GM18517 (cell line): ENCODE results near the gene NRXN3.

ENCODE experiments used
- ATAC-seq: cut with Tn5 transposase; IDR thresholded peaks from one replicate; pipeline ENCODE4 v1.9.1; 2021; ENCODE audit warnings: mild to moderate bottlenecking, moderate library complexity; ENCODE audit not compliant: unreplicated experiment

NRXN3 gene

DNA sequence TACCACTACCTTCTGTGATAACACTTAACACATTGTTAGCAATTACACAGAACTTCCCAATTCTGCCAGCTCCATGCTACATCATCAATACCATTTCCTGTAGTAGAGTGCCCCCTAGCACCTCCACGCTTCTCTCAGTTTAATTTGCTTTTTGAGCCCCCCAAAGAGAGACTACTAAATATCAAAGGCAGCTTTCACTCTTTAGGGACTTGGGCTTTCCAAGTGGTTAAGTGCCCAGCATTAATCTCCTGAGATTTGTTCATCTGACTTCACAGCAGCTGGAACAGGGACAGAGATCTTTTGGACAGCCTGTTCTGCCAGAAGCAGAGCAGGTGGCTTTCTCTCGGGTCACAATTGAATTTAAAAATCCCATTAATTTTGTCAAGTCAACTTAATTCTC is 1086.2 kb downstream of the NRXN3 start:
- ATAC-seq, result no peak

DNA sequence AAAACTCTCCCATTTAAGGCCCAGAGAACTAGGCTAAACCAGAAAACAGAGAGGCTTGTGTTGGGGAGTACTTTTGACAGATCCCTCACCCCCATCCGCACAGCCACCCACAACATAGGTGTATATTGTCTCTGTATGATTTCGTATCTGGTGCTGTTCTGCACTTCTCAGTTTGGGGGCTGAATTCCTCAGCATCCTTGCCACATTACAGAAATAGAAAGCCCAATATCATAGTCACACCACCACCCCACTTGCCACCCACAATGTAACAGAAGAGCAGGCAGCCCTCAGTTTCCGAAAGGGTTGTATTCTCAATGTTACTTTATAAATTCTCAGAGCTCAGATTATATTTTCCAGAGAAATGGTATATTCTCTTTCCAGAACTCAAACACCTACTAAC is 1090.2 kb downstream of the NRXN3 start:
- no peak for ATAC-seq

DNA sequence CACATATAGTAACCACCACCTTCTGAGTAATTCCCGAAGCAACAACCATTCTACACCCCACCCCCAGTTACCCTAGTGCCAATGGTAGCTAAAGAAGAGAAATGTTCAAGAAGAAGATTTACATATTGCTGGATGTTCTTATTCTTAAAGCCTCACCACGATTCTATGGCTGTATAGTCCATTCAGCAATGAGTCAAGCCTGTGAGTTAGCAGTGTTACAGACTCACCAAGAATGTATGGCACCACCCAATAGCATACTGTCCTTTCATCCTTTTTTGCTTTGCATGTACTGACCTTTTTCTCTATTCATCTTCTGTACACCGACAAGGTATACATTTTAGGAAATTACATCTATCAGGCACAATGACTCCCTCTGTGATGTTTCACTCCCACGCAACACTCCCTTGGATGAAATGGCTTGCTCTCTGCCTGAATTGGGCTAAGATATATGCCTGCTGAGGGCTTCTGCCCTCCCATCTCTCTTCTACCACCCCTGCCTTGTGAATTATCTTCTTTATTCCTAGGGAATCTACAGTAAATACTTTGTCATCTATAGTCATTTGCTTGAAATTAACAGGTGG is 1095.3 kb downstream of the NRXN3 start:
- no peak for ATAC-seq

DNA sequence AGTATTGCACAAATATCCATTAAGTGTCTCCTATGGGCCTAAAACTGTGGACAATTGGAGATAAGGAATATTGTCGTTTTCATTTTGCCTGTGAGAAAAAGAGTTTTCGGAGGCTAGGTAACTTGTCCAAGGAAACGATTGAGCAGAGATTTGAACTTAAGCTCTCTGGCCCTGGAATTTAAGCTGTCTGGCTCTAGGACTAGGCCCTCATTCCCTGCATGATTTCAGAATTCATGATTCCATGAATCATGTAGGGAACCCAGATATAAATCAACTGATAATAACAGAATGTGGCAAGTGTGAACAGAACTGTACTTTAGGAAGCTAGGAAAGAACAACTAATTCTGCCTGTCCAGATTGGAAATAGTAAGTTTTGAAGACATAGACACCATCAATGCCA is 1100.2 kb downstream of the NRXN3 start:
- ATAC-seq, result no peak

DNA sequence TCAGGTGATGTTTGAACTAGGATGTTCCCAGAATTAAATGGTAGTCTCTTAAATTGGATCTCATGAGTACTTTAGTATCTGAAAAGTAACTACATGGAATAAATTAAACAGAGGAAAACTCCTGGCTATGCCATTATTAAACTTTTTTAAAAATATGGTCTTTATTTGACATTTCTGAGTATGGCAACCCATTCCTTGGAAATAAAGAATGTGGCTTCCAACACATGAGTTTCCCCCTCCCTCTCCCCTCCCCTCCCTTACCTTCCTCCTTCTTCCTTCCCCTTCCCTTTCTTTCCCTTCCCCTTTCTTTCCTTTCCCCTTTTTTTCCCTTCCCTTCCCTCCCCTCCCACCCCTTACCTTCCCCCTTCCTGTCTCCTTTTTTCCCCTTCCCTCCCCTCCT is 1100.9 kb downstream of the NRXN3 start:
- ATAC-seq, result no peak

DNA sequence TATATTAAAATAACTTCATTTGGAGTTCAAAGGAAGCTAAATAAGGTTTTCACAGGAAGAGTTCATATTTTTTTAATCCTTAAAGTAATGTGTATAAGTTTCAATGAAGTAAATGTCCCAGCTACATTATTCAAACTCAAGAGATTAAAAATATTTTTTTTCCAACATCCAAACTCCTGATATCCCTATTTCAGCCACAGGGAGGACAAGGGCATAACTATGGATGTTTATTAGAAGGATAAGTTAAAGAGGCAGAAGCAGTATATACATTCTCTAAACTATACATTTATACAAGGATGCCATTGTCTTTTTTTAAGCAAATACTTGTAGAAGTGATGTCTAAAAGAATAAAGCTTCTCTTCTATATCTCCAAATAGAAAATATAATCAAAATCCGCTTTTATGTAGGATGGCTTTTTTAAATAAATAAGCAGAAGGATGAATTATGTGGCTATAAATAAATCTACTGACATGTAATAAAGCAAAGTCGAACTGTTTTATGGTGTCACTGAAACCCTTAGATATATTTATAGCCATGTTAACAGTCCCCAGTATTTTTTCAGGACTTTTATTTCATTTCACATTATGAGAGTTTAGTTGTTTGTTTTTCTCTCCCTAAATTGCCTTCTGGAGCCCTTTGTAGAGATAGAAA is 1104.6 kb downstream of the NRXN3 start:
- ATAC-seq, result no peak

DNA sequence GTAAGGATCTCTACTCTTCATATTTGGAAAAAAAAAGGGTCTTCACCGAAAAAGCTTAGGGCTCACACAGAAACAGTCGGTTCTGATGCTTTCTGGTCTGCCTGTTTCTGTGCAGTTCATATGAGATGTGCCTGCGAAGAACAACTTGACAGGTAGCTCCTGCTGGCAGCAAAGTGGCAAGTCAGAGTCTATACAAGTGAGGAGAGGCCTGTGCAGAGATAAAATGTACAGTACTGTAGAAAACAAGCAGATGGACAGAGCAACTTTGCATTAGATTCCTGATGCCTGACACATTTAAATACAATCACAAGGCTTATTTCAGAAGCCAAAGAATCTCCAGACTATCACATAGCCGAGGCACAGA is 1105.1 kb downstream of the NRXN3 start:
- no peak for ATAC-seq

DNA sequence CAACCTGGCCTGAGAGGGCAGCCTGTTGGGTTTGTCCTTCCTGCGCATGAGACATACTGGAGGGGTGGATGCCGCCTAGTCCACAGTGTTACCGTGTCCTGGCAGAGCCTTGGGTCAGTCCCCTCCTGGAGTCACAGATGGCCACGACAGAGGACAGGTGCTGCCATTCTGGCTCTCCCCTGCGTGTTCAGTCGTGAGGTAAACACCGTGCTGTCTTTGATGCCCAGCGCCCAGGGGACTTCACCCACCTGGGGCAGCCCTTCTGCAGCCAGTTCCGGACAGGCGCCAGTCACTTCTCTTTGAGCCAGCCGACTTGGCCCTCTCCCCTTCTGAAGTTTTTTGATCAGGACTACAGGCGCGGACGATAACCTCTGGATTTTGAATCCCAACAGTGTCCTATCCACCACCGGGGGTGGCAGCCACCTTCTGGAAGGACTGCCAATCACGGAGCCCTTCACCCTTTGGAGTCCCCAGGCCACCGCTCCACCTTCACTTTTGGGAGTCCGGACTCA is 1108.2 kb downstream of the NRXN3 start:
- no peak for ATAC-seq

DNA sequence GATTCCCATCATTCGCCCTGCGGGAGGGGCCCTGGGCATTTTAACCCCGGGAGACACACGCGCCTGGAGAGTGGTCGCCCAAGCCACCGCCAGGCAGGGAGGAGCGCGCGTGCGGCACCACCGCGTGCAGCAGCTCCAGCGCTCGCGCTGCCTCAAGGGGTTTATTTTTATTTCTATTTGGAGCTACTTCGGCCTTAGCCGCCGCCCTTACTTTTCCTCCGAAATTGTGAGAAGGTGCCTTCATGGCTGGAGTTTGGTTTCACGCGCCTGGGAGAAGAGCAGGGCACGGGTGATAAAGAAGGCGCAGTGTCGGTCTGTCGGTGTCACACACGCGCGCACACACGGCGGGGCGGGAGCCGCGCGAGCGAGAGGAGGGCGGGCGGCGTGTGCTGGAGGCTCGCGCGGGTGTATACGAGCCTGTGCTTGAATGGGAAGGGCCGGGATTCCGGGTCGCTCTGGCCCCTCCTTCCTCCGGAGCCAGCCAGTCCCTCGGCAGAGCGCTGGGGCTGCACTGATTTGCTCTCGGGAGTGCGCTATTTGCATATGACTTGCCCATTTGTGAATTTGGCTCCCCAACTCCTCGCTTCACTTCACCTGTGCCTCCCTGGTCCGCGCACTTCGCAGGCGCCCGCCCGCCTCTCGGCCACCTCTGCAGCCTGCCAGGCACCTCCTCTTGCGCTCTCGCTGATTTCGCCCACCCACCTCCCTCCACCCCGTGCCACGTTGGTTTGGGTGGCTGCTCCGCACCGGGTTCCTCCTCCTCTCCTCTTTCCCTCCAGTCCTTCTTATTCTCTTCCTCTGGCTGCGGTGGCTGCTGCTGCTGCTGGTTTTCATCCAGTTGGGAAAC is 1108.8 kb downstream of the NRXN3 start:
- no peak for ATAC-seq

DNA sequence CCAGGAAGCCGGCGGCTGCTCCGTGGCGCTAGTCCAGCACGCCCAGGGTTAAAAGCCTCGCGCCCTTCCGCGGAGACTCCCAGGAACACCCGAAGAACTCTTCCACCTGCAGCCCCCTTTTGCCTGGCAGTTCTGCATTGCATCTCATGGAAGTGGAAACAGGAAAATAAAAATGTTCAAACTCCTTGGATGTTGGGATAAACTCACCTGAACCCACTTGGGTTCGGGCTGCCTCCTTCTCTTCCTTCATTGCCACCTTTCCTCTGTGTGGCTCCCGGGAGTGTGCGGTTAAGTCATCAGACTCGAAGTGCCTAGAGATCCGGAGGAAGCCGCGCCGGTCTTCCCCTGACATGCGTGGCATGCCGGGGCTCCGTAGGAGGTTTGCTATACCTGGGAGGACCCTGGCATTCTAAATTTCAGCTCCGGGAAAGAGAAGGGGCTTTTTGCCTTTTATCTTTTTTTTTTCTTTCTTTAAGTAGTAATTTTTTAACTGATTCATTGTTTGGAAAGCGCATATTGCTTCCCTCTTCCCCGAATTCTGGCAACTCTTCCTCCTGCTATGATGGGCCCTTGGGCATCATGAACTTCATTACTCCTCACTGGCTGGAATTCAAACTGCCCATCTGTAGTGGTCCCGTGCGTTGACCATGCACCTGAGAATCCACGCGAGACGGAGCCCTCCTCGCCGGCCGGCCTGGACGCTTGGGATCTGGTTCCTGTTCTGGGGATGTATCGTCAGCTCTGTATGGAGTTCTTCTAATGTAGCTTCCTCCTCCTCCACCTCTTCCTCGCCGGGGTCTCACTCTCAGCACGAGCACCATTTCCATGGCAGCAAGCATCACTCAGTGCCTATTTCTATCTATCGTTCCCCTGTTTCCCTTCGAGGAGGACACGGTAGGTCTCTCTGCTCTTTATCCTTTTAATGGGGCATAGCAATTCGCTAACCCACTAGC is 1109.7 kb downstream of the NRXN3 start:
- no peak for ATAC-seq

DNA sequence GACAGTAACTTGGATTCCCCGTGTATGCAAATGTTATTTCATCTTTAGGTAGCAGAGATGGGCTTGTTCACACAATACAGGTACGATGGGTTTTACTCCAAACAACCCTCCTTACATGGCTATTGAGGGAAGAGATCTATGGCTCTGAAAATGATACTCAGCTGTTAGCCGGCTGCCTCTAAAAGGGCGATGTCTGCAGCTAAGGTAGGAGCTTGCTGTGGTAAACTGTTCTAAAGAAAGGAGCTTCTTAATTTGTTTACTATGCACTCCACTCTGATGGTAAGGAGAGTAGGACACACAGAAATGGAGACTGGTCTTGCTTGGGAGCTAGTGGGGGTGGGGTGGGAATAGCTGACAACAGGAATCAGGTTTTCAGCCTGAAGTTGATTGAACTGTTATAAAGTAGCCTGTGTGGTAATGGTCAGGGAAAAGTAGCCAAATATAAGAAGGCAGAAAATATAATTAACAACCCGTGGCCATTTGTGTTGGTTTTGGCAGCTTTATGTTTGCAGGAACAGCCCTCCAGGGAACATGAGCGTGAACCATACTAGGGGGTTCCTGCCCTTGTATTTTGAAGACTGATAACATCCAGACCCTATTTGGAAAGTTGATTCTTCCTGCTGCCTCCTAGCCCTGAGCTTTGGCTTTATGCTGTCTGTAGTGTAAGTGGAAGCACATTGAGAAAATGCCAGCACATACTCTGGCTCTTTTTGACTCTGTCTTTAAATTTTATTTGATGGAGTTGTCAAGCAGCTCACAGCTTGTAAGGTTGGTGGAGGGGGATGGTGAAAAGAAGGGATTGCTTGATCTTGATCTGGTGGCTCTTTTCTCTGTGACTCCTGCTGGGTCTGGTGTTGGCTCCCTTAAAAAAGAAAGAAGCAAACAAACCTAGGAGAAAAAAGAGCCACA is 1111.3 kb downstream of the NRXN3 start:
- no peak for ATAC-seq

DNA sequence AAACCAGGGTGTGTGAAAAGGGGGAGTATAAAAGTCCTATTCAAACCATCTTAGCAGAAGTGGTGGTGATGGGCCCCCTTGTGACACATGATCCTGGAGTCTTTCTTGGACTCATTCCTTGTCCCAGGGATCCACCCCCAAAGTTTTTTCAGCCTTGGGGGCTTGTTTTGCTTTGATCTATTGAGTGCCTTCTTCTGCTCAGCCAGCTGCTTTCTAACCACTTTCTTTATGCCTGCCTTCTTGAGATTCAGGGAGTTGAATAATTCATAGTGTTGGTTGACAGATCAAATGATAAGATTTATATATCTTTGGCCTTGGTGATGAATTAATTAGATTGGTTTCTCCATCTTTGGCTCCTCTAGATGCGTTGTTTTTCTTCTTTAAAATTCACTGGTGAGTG is 1114.4 kb downstream of the NRXN3 start:
- no peak for ATAC-seq

DNA sequence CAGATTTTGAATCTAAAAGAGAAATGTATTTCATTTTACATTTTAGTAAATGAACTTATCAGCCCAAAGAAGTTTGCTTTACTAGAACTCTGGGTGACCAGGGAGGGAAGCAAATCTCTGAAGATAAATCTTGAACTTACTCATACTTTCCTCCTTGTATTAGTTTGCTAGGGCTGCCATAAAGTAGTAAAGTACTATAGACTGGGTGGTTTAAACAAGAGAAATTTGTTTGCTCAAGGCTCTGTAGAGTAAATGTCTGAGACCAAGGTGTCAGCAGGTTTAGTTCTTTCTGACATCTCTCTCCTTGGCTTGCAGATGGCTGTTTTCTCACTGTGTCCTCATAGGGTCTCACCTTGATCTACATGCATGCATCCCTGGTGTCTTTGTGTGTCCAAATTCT is 1115.1 kb downstream of the NRXN3 start:
- no peak for ATAC-seq

DNA sequence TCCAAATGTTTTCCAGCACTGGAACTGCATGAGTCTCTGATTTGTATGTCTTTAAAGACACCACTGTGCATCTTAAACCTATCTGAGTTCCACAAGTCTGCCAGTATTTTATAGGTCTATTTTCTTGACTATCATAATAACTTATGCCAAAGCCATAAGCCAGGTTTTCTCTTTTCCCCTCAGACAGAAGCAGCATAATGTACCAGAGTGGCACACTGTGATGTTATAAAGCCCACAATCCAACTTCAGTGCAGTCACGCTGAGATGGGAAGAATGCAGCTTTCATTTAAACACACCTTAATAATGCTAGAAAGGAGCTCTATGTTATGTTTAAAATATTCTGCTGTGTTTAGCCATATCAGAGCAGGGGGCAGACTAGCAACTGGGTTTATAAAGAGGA is 1117.8 kb downstream of the NRXN3 start:
- no peak for ATAC-seq

DNA sequence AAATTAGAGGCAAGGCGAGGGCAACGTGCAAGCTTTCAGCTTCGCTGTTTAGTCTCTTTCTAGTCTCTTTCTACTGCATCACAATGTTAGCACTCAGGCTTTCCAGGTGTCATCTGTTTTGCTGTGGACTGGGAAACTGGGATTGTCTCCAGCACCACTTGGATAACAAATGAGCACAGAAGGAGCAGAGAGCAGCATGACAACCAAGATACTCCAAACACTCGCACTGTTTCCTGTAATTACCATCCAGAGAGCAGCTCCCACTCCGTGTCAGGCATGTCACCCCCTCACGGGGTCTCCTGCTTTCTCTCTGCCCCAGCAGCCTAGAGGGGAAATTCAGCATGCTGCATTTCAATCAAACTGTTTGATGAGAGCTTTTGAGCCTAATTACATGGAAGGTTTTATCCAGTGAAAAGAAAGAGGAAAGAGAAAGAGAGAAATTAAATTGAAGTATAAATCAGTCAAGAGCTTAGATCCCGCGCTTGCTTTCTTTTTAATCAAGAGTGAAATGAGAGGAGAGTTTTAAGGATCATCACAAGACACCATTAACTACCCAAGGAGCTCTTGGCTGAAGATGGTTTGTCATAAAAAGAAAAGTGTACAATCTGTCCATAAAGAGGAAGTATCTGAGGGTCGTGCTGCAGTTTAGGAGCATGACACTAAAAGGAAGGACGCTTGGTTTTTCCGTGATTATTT is 1123.5 kb downstream of the NRXN3 start:
- no peak for ATAC-seq

DNA sequence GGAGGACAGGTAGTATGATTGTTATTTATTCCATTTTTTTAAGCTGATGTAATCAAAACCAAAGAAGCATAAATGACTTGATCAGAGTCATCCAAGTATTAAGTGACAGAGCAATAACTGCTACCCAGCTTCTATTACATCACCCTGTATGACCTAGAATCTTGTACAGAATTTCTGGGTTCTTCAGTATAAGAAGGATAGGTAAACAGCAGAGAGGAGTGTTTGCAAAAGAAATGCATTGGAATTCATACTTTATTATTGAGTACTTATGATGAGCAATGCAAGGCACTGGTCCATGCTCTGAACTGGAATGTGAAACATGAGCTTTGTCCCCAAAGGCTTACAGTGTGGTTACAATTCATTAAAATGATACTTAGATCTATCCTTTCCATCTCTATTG is 1124.3 kb downstream of the NRXN3 start:
- ATAC-seq, result no peak

DNA sequence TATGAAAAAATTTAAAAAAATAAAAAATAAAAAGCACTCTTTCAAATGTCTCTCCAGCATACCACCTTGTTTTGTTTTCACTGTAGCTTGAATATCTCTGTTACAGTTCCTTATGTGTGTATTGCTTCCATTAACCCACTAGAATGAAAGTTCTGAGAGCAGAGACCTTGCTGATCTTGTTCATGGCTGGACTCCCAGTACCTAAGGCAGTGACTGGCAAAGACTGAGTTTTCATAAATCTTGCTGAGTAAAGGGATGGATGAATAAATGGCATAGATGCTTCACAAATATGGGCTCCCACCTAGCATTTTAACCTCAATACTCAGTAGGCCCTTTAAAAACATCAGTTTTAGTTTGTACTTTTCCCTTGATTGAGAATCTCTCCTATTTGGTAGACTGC is 1125.2 kb downstream of the NRXN3 start:
- no peak for ATAC-seq

DNA sequence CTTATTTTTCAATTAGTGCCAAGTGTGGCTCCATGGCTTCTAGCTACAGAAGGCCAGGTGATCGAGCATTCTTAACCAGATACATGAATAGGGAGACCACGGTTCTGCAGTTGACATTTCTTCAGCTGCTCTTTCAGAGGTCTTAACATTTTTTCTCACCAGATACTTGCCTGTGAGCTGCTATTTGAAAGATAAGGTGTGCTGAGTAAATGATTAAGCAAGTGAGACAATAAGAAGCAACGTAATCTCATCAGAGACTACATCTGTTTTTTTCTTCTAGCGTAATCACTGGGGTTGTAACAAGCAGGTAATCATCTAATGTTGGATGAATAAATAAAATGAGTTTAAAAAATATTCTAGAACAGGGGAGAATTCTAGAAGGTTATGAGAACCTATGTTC is 1128.2 kb downstream of the NRXN3 start:
- ATAC-seq, result no peak

DNA sequence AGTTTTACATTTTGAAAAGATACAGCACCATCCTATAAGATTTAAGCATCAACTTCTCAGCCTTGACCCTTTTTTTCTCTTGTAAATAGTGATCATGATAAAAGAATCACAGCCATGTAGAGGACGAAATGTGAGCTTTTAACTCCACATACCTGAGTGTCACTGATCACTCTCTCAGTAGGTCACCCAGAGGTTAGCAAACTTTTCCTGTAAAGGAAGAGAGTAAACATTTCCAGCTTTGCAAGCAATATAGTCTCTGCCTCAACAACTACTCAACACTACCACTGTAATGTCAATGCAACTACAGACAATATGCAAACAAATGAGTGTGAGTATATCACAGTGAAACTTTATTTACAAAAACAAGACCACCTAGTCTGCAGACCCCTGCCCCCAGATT is 1129.0 kb downstream of the NRXN3 start:
- no peak for ATAC-seq
